Breast epithelium (tissue), 4 donors: ENCODE data around the gene CDC20B. TPM values are rescaled to one million over a fixed set of nuclear protein-coding genes. Genes with fewer than 3 reads are reported as not detected.

Experiments used
- DNase-seq, 2 donors: peaks; one replicate each; pipeline ENCODE4 v3.0.0-alpha.2; 2019; ENCODE audit warnings: low spot score in 2 of 2
- H3K27ac ChIP-seq, 2 donors: fragments of 200-600 bp; sonication (generic) in 1 of 2; one replicate each; pipeline ENCODE4 v1.5.1; 2016 to 2019; ENCODE audit warnings: mild to moderate bottlenecking in 1 of 2
- H3K27me3 ChIP-seq, 2 donors: fragments of 200-600 bp; sonication (generic) in 1 of 2; one replicate each; pipeline versions ENCODE4 v1.5.1 to v1.6.0; 2017 to 2019; ENCODE audit warnings: control low read depth in 1 of 2, mild to moderate bottlenecking in 1 of 2
- H3K36me3 ChIP-seq: fragments of 200-600 bp; one replicate; pipeline ENCODE4 v1.5.1; 2019
- H3K4me1 ChIP-seq, 2 donors: fragments of 200-600 bp; sonication (generic); one replicate each; pipeline ENCODE4 v1.5.1; 2016 to 2019; ENCODE audit warnings: control low read depth in 1 of 2
- H3K4me3 ChIP-seq, 3 donors: fragments of 200-600 bp; sonication (generic); 1 replicate in 2 of 3; 2 replicates in 1 of 3; pipeline ENCODE4 v1.5.1; 2016 to 2019; ENCODE audit warnings: mild to moderate bottlenecking in 3 of 3, moderate library complexity in 2 of 3
- H3K9me3 ChIP-seq, 2 donors: fragments of 200-600 bp; sonication (generic) in 1 of 2; one replicate each; pipeline ENCODE4 v1.5.1; 2016 to 2019; ENCODE audit warnings: control low read depth in 1 of 2
- CTCF ChIP-seq, 3 donors: fragments of 450-650 bp; IDR thresholded peaks; one replicate each; pipeline ENCODE4 v1.5.1; 2016 to 2017; ENCODE audit warnings: antibody characterized with exemption in 3 of 3, mild to moderate bottlenecking in 3 of 3, moderate library complexity in 3 of 3
- POLR2A ChIP-seq: fragments of 450-650 bp; IDR thresholded peaks from one replicate; pipeline ENCODE4 v1.6.1; 2016; ENCODE audit warnings: antibody characterized with exemption, mild to moderate bottlenecking, moderate library complexity
- POLR2AphosphoS5 ChIP-seq, 3 donors: sonication (generic); formaldehyde crosslinking; IDR thresholded peaks; one replicate each; pipeline ENCODE4 v1.6.1; 2017; ENCODE audit warnings: antibody characterized with exemption in 3 of 3
- intact Hi-C: fragments of 100-400 bp; cut with DNase I; formaldehyde crosslinking; loops from one replicate; pipeline ENCODE4 v1.15.1; 2023; ENCODE audit warnings: low total_unique reads
- total RNA-seq, 3 donors: library from RNA; depleted of rRNA; stranded (reverse); fragments of >200 nt; gene quantifications; one replicate each; pipeline ENCODE4 v1.1.0, GENCODE V29; 2016

Gene CDC20B
- total RNA-seq, 3 donors from 2014 or later = not detected

- no peak for DNase-seq
- Histone ChIP-seq H3K4me1 (no peaks in the 10 kb centered on the region), H3K27ac (no peak overlapping the region), H3K36me3 (no peaks in the 10 kb centered on the region), H3K9me3 (peaks cover 10 to 22% of the 10 kb centered on the region in 2 donors), H3K27me3 (no peaks in the 10 kb centered on the region), H3K4me3 (no peak overlapping the region)
- TF ChIP-seq CTCF (IDR thresholded peaks at IDR 0.05) = no peak
- intact Hi-C loops = no loop called here
These were observed 91.4 kb downstream of the CDC20B start for GRCh38 chr5:55081541-55081940.

- Histone ChIP-seq H3K27ac (no peak overlapping the region), H3K4me3 (no peak overlapping the region), H3K36me3 (no peaks in the 10 kb centered on the region), H3K9me3 (no peaks in the 10 kb centered on the region), H3K4me1 (no peaks in the 10 kb centered on the region), H3K27me3 (no peaks in the 10 kb centered on the region)
- intact Hi-C loops = no loop called here
- no peak for DNase-seq
- no peak for TF ChIP-seq POLR2A
- TF ChIP-seq POLR2AphosphoS5 (IDR thresholded peaks at IDR 0.05) = no peak
- no peak for TF ChIP-seq CTCF (IDR thresholded peaks at IDR 0.05)
These were observed 99.8 kb downstream of the CDC20B start for GRCh38 chr5:55073211-55073610.

- Histone ChIP-seq H3K36me3 (no peaks in the 10 kb centered on the region), H3K4me1 (no peaks in the 10 kb centered on the region), H3K27ac (no peak overlapping the region), H3K27me3 (no peaks in the 10 kb centered on the region), H3K4me3 (no peak overlapping the region), H3K9me3 (no peaks in the 10 kb centered on the region)
- no peak for TF ChIP-seq POLR2AphosphoS5 (IDR thresholded peaks at IDR 0.05)
- TF ChIP-seq POLR2A = no peak
- TF ChIP-seq CTCF (IDR thresholded peaks at IDR 0.05) = no peak
- no peak for DNase-seq
- intact Hi-C loops = no loop called here
These were observed 100.3 kb downstream of the CDC20B start for GRCh38 chr5:55072666-55073065.

- no peaks in the 10 kb centered on the region for H3K4me1 ChIP-seq
- no peak overlapping the region for H3K27ac ChIP-seq
- no peaks in the 10 kb centered on the region for H3K36me3 ChIP-seq
- no peak overlapping the region for H3K4me3 ChIP-seq
- H3K9me3 ChIP-seq = no peaks in the 10 kb centered on the region
- no peaks in the 10 kb centered on the region for H3K27me3 ChIP-seq
- TF ChIP-seq CTCF (IDR thresholded peaks at IDR 0.05) (no peak), POLR2AphosphoS5 (IDR thresholded peaks at IDR 0.05) (no peak), POLR2A (no peak)
- no peak for DNase-seq
- intact Hi-C loops = no loop called here
These were observed 101.6 kb downstream of the CDC20B start for GRCh38 chr5:55071413-55071812.

GRCh38 chr5:55070968-55071367, 102.0 kb downstream of the CDC20B start:
- no peak overlapping the region for H3K27ac ChIP-seq
- H3K4me1 ChIP-seq = no peaks in the 10 kb centered on the region
- H3K4me3 ChIP-seq = no peak overlapping the region
- intact Hi-C loops = no loop called here
- no peaks in the 10 kb centered on the region for H3K27me3 ChIP-seq
- TF ChIP-seq CTCF (IDR thresholded peaks at IDR 0.05) (no peak), POLR2AphosphoS5 (IDR thresholded peaks at IDR 0.05) (no peak), POLR2A (no peak)
- H3K36me3 ChIP-seq = no peaks in the 10 kb centered on the region
- no peak for DNase-seq
- no peaks in the 10 kb centered on the region for H3K9me3 ChIP-seq
